HEK293T (cell line): ENCODE data around the gene NEBL.

Experiments
- CTCF ChIA-PET: fragments of 350-600 bp; formaldehyde crosslinking; extraction: SDS; loops from one replicate; lab custom pipeline; 2021; ENCODE audit warnings: antibody characterized with exemption, inconsistent platforms; lab: Yijun Ruan, JAX
- POLR2A ChIA-PET: fragments of 350-600 bp; formaldehyde crosslinking; extraction: SDS; loops from one replicate; lab custom pipeline; 2020; ENCODE audit warnings: antibody characterized with exemption, inconsistent platforms; lab: Yijun Ruan, JAX
- DNase-seq: peaks from one replicate; pipeline ENCODE4 v3.0.0; 2012; ENCODE audit warnings: mixed read lengths; ENCODE audit errors: extremely low spot score
- ARNT ChIP-seq: fragments of 450-650 bp; IDR thresholded peaks from 2 replicates; pipeline ENCODE4 v1.6.1; 2017; ENCODE audit warnings: mild to moderate bottlenecking
- BHLHE40 ChIP-seq: fragments of 450-650 bp; IDR thresholded peaks from 2 replicates; pipeline ENCODE4 v1.6.1; 2016; ENCODE audit warnings: mild to moderate bottlenecking, moderate library complexity, borderline replicate concordance
- CTBP1 ChIP-seq: fragments of 450-650 bp; IDR thresholded peaks from 2 replicates; pipeline ENCODE4 v1.6.1; 2016; ENCODE audit warnings: borderline replicate concordance
- ELF4 ChIP-seq: fragments of 450-650 bp; IDR thresholded peaks from 2 replicates; pipeline ENCODE4 v1.6.1; 2017; ENCODE audit warnings: antibody characterized with exemption
- FOXA1 ChIP-seq: fragments of 450-650 bp; IDR thresholded peaks from 2 replicates; pipeline ENCODE4 v1.6.1; 2016; ENCODE audit warnings: mild to moderate bottlenecking
- FOXK2 ChIP-seq: fragments of 450-650 bp; IDR thresholded peaks from 2 replicates; pipeline ENCODE4 v1.6.1; 2016; ENCODE audit warnings: mild to moderate bottlenecking
- FOXM1 ChIP-seq: fragments of 450-650 bp; IDR thresholded peaks from 2 replicates; pipeline ENCODE4 v1.6.1; 2017; ENCODE audit warnings: mild to moderate bottlenecking, borderline replicate concordance
- HDGF ChIP-seq: fragments of 450-650 bp; IDR thresholded peaks from 2 replicates; pipeline ENCODE4 v1.6.1; 2017; ENCODE audit warnings: antibody characterized with exemption, borderline replicate concordance
- L3MBTL2 ChIP-seq: fragments of 450-650 bp; conservative IDR thresholded peaks from 2 replicates; pipeline ENCODE4 v1.6.1; 2016; ENCODE audit warnings: mild to moderate bottlenecking
- LEF1 ChIP-seq: fragments of 450-650 bp; IDR thresholded peaks from 2 replicates; pipeline ENCODE4 v1.6.1; 2017; ENCODE audit warnings: mild to moderate bottlenecking, borderline replicate concordance
- NFRKB ChIP-seq: fragments of 450-650 bp; IDR thresholded peaks from 2 replicates; pipeline ENCODE4 v1.6.1; 2016; ENCODE audit warnings: mild to moderate bottlenecking, moderate library complexity
- SP1 ChIP-seq: fragments of 450-650 bp; IDR thresholded peaks from 2 replicates; pipeline ENCODE4 v1.6.1; 2017
- SUZ12 ChIP-seq: fragments of 450-650 bp; IDR thresholded peaks from 2 replicates; pipeline ENCODE4 v1.6.1; 2016; ENCODE audit warnings: mild to moderate bottlenecking
- TARDBP ChIP-seq: fragments of 450-650 bp; IDR thresholded peaks from 2 replicates; pipeline ENCODE4 v1.6.1; 2016
- ZNF384 ChIP-seq: fragments of 450-650 bp; IDR thresholded peaks from 2 replicates; pipeline ENCODE4 v1.6.1; 2016
- TF ChIP-seq, protein P1 (sequence below): fragments of 450-650 bp; IDR thresholded peaks from 2 replicates; pipeline ENCODE4 v1.6.1; 2016

The NEBL gene

DNA sequence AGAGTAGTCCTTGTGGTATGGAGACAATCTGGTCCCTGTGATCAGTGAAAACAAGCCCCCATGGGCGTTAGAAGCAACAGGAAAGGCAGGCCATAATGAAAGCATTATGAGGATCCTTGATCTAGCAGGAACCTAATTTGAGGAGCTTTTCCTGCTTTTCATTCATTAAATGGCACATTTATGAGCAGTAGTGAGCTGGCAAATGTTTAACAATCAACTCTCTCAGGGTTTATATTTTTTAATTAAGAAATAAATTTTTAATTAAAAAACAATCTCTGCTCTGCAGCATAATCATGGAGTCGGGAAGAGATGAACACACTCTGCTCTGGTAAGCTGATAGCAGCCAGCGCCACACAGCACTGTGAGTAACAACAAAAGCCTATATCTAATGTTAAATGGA is 11.3 kb upstream of the NEBL start:
- CTCF ChIA-PET = no interaction called here
- POLR2A ChIA-PET = no interaction called here
- DNase-seq = no peak
- no peak for TF ChIP-seq CTBP1
- no peak for TF ChIP-seq FOXA1
- no peak for TF ChIP-seq FOXK2
- no peak for TF ChIP-seq HDGF
- no peak for TF ChIP-seq ZNF384
- TF ChIP-seq NFRKB = no peak
- TF ChIP-seq FOXM1 = no peak
- TF ChIP-seq SP1 = no peak
- TF ChIP-seq SUZ12 = no peak
- no peak for TF ChIP-seq TARDBP
- no peak for TF ChIP-seq BHLHE40
- TF ChIP-seq LEF1 = no peak
- no peak for TF ChIP-seq ELF4
- no peak for TF ChIP-seq L3MBTL2
- TF ChIP-seq, protein P1, sequence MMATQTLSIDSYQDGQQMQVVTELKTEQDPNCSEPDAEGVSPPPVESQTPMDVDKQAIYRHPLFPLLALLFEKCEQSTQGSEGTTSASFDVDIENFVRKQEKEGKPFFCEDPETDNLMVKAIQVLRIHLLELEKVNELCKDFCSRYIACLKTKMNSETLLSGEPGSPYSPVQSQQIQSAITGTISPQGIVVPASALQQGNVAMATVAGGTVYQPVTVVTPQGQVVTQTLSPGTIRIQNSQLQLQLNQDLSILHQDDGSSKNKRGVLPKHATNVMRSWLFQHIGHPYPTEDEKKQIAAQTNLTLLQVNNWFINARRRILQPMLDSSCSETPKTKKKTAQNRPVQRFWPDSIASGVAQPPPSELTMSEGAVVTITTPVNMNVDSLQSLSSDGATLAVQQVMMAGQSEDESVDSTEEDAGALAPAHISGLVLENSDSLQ = no peak
- TF ChIP-seq ARNT = no peak

DNA sequence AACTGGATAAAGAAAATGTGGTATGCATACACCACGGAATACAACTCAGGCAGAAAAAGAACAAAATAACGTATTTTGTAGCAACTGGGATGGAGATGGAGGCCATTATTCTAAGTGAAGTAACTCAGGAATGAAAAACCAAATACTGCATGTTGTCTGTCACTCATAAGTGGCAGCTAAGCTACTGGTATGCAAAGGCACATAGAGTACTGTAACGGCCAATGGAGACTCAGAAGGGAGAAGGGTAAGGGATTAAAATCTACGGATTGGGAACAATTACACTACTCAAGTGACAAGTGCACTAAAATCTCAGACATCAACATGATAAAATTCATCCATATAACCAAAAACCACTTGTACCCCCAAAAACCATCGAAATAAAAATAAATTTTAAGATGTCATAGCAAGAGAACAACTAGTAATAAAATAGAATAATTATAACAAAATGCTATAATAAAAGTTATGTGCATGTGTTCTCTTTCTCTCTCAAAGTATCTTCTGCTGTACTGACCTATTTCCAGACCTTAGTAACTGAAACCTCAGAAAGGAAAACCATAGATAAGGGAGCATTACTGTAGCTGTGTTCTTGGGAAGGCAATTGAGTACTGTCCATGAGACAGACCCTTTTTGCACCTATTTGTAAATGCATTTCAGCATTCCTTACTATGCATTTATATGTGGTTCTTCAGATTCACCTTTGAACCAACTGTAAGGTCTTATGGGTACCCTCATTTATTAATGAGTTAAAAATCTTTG is 6.7 kb upstream of the NEBL start:
- TF ChIP-seq BHLHE40 = no peak
- POLR2A ChIA-PET = no interaction called here
- CTCF ChIA-PET = no interaction called here
- DNase-seq = no peak

DNA sequence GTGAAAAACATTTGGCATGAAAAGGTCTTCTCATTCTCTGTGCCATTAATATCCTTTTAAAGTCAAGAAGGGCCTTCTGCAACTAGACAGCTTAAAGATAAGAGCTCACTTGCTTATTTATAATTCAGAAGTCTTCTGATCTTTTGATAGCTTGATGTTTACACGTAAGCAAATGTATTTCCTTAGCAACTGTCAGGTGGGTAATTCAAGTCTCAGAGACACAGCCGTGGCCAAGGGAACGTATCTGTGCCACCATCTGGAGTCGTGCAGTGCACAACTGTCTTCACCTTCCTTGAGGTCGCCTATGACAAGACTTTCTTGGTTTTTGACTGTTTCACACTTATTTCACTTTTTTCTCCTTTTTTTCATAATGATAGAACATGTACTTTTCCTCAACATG is 4.0 kb upstream of the NEBL start:
- no peak for DNase-seq
- POLR2A ChIA-PET = no interaction called here
- TF ChIP-seq LEF1 (no peak), SP1 (no peak), TARDBP (no peak), L3MBTL2 (no peak), FOXK2 (no peak), ZNF384 (no peak), SUZ12 (no peak), HDGF (no peak), ELF4 (no peak), FOXM1 (no peak), CTBP1 (no peak), ARNT (no peak), NFRKB (no peak), FOXA1 (no peak), BHLHE40 (no peak)
- TF ChIP-seq, protein P1 = no peak
- CTCF ChIA-PET = no interaction called here

DNA sequence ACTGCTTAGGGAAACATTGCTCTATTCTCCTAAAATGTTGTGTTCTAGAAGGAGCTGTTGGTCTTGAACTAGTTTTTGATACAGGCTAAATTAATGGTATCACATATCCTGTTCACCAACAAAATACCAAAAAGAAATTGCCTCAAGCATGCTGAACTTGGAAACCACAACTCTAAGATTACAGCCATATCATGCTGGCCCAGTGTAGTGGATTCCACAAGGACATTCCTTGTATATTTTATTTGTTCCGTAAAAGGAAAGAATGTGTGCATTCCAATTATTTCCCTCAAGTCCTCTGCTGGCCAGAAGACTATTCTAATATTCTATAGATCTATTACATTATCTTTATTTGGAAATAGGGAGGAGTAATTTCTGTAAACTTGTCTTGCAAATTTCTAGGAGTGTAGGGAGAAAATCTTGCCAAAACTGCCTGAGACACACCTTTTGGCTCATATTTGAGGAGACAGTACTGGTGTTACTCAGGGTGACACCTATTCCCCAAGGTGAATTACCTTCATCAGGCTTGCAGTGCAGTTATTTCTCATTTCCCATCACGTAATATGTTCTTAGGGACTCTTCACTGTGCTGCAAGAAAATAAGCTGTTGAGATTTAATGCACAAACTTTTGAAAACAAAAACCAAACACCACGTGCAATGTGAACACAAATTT is 1.9 kb upstream of the NEBL start:
- DNase-seq = no peak
- ChIA-PET POLR2A (no interaction called here), CTCF (no interaction called here)
- TF ChIP-seq, protein P1 = no peak

DNA sequence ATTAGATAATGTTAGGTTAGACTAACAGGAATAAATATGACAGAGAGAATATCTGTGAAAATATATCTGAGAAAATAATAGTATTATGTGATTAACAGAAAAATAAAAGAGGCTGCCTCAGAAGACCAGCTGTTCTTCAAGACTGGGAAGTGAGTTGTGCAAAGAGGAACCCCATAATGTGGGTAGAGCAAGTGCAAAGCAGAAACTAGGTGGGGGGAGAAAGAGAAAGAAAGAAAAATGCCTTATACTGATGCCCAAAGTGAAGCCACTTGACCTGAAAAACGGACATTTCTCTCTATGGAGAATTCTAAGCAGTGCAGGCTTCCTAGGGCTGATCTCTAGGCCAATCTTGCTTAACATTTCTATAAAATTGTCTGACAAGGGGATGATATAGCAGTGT is 3.8 kb downstream of the NEBL start:
- POLR2A ChIA-PET = no interaction called here

More for the DNA sequence above, 3.8 kb downstream of the NEBL start:
- TF ChIP-seq BHLHE40 = no peak
- TF ChIP-seq LEF1 = no peak
- TF ChIP-seq NFRKB = no peak
- no peak for TF ChIP-seq SUZ12
- no peak for TF ChIP-seq FOXM1
- no peak for TF ChIP-seq ELF4
- TF ChIP-seq FOXK2 = no peak
- no peak for TF ChIP-seq L3MBTL2
- TF ChIP-seq ZNF384 = no peak
- TF ChIP-seq, protein P1 = no peak
- no peak for TF ChIP-seq ARNT
- no peak for TF ChIP-seq TARDBP
- TF ChIP-seq HDGF = no peak
- TF ChIP-seq FOXA1 = no peak
- no peak for TF ChIP-seq CTBP1
- CTCF ChIA-PET = interaction anchor here (0.6 kb wide), 1 partner anchor 135 kb away, joined by 3 read pairs; no protein-coding TSS in a partner anchor
- no peak for DNase-seq
